Subcutaneous adipose tissue (tissue), 4 donors: ENCODE results near the gene CEP131. TPM values are rescaled to one million over a fixed set of nuclear protein-coding genes. Genes with fewer than 3 reads are reported as not detected.

Experiments
- CTCF ChIP-seq: fragments of 450-650 bp; IDR thresholded peaks from one replicate; pipeline ENCODE4 v1.5.1; 2016; ENCODE audit warnings: low read depth, mild to moderate bottlenecking, control low read depth, antibody characterized with exemption, moderate library complexity
- total RNA-seq, 4 donors: library from RNA; depleted of rRNA; stranded (reverse); fragments of >200 nt; gene quantifications; one replicate each; pipeline ENCODE4 v1.1.0, GENCODE V29; 2016

The CEP131 gene
- total RNA-seq, 4 donors from 2014 or later, result 1.6 to 8.1 (median 5.4) TPM

DNA sequence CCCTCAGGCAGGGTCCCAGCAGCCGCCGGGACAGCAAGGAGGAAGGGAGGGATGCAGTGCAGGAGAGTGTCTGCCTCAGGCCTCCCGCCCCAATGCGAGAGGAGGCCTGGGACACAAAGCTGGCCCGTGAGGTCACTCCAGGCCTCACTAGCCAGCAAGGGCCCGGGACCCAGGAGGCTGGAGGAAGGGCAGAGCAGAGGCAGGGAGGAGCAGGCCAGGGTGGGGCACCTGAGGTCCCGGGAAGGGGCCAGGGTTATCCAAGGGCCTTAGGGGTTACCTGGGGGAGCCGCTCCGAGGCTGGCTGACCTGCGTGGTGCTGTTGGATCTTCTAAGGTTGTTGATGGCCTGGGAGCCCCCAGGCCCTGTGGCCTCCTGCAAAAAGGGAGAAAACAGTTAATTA is 14.1 kb downstream of the CEP131 start:
- no peak for TF ChIP-seq CTCF

GRCh38 chr17:81207610-81208581 is 14.9 kb downstream of the CEP131 start:
- no peak for TF ChIP-seq CTCF

GRCh38 chr17:81206657-81207056 is 16.1 kb downstream of the CEP131 start:
- TF ChIP-seq CTCF, result no peak

DNA sequence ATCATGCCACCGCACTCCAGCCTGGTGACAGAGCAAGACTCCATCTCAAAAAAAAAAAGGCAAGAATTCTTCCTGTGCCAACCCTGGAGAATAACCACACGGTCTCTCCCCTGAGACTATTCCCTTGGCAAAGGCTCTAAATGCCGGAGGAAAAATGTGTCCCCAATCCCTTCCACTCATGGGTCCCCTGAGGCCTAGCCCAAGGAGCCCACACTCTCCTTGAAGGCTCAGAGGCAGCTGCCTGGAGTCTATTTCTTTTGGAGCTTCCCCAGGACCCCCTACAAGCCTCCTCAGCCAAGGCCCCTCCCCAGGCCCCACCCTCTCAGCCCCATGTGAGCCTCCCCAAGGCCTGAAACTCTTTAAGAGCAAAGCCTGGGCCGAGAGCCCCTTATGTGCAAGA is 16.6 kb downstream of the CEP131 start:
- no peak for TF ChIP-seq CTCF

- TF ChIP-seq CTCF, result no peak
These were observed 18.2 kb downstream of the CEP131 start for GRCh38 chr17:81204578-81204977.

GRCh38 chr17:81203136-81203535 is 19.6 kb downstream of the CEP131 start:
- TF ChIP-seq CTCF, result no peak

DNA sequence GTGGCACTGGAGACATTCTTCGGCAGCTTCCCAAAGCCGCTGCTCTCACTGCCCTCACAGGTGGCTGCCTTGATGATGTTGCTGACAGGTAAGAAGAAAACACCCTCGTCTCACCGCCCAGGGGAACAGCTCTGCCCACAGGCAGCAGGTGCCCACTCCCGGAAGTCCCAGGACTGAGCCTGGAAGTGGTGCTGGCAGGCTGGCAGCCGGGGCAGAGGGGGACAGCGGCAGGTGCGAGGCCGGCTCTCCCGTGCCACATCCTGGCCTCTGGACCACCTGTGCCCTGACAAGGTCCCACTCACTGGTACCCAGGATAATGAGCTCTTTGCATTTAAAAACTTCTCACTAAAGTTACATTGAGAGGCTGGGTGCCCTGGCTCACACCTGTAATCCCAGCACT is 20.4 kb downstream of the CEP131 start:
- no peak for TF ChIP-seq CTCF
